T-helper 1 cell (primary cell): ENCODE results near the gene CLDN18.
A peak's percentile ranks its signal among the peaks of the same experiment; 100 is the strongest.

Experiments
- DNase-seq, 5 donors: peaks; one replicate each; pipeline ENCODE4 v3.0.0-alpha.2; 2012 to 2020

CLDN18 gene

GRCh38 chr3:138065949-138066348, 56.0 kb downstream of the CLDN18 start:
- DNase-seq: peak in 1 of 5 donors; percentile 27

GRCh38 chr3:138066383-138066782, 56.4 kb downstream of the CLDN18 start:
- peak in 1 of 5 donors; percentile 73 for DNase-seq

DNA sequence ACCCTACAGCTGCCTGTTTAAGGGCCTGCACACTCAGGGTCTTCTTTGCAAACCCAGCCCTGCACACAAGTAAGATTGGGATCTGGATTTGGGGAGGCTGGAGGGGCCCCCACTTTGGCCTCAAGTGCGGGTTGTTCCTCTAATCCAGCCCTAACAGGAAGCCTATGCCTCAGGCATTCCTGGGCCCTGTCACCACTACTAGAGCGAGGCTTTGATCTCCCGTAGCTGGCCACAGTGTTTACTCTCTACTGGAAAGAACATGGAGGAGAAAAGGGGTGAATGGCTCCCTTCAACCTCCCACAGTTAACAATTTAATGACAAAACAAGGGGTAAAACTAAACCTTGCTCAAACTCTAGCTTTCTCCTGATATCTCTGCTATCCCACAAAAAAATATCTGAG, 57.0 kb downstream of the CLDN18 start:
- DNase-seq: no peak

DNA sequence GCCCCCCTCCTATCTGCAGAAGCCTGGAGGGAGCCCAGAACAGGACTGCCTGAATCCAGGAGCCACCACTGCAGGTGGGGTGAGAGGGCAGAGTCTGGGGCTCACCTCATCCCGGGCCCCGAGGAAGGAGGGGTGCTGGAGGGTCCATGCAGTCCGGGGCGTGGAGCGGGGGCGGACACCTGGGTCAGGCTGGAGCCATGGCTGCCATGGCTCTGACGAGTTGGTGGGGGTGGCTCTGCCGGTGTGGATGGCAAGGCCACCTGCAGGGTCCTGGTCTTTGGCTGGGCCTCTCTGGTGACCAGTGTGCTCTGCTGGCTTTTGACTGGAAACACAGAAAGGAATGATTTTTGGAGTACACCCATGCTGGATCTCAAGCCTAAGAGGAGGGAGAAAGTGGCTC, 58.1 kb downstream of the CLDN18 start:
- DNase-seq: no peak

- DNase-seq: peak; percentile 32 to 67 (median 48)
These were observed 58.7 kb downstream of the CLDN18 start for GRCh38 chr3:138068579-138069174.

- DNase-seq: no peak
These were observed 60.0 kb downstream of the CLDN18 start for GRCh38 chr3:138070006-138070405.

- DNase-seq: no peak
These were observed 62.8 kb downstream of the CLDN18 start for GRCh38 chr3:138072796-138073195.

- no peak for DNase-seq
These were observed 68.1 kb downstream of the CLDN18 start for GRCh38 chr3:138078096-138078495.

- DNase-seq: no peak
These were observed 69.0 kb downstream of the CLDN18 start for GRCh38 chr3:138078901-138079344.

GRCh38 chr3:138079901-138080300, 69.9 kb downstream of the CLDN18 start:
- no peak for DNase-seq

GRCh38 chr3:138081371-138082084, 71.6 kb downstream of the CLDN18 start:
- DNase-seq: no peak

- DNase-seq: peak in 1 of 5 donors; percentile 32
These were observed 72.4 kb downstream of the CLDN18 start for GRCh38 chr3:138082085-138082991.

DNA sequence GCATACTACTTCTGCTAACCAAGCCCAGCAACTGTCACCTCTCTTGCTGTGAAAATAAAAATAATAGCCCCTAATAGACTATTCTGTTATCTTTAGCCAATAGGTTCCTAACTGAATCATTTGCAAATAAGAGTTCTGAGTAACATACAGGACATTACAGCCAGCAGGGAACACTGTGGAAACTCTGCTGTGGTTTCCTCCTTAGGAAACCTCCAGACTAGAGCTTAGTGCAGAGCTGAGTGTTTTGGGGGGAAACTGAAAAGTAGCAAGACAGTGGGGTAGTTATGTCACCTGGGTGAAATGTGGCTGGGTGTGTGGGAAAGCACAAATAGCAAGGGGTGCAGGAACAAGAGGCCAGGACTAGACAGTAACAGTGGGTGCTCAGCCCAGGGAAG, 73.0 kb downstream of the CLDN18 start:
- no peak for DNase-seq
